Upper lobe of left lung (tissue), 4 donors: ENCODE data around the gene UCK2.
A peak's percentile ranks its signal among the peaks of the same experiment; 100 is the strongest.

Experiments
- CTCF ChIP-seq, 6 experiments: fragments of 450-650 bp in 4 of 6; fragments of 200-600 bp in 2 of 6; sonication (generic) in 2 of 6; IDR thresholded peaks; one replicate each; pipeline ENCODE4 v1.5.1; 2016 to 2019; ENCODE audit warnings: antibody characterized with exemption in 6 of 6
- EP300 ChIP-seq, 4 donors: sonication (generic); formaldehyde crosslinking; IDR thresholded peaks; one replicate each; pipeline ENCODE4 v1.5.1; 2017; ENCODE audit warnings: antibody characterized with exemption in 4 of 4, control low read depth in 2 of 4
- POLR2A ChIP-seq, 4 donors: fragments of 450-650 bp; IDR thresholded peaks; one replicate each; pipeline ENCODE4 v1.5.1; 2016 to 2017; ENCODE audit warnings: antibody characterized with exemption in 4 of 4, mild to moderate bottlenecking in 2 of 4
- POLR2AphosphoS5 ChIP-seq, 2 donors: sonication (generic); formaldehyde crosslinking; IDR thresholded peaks; one replicate each; pipeline ENCODE4 v1.5.1; 2017; ENCODE audit warnings: antibody characterized with exemption in 2 of 2

DNA sequence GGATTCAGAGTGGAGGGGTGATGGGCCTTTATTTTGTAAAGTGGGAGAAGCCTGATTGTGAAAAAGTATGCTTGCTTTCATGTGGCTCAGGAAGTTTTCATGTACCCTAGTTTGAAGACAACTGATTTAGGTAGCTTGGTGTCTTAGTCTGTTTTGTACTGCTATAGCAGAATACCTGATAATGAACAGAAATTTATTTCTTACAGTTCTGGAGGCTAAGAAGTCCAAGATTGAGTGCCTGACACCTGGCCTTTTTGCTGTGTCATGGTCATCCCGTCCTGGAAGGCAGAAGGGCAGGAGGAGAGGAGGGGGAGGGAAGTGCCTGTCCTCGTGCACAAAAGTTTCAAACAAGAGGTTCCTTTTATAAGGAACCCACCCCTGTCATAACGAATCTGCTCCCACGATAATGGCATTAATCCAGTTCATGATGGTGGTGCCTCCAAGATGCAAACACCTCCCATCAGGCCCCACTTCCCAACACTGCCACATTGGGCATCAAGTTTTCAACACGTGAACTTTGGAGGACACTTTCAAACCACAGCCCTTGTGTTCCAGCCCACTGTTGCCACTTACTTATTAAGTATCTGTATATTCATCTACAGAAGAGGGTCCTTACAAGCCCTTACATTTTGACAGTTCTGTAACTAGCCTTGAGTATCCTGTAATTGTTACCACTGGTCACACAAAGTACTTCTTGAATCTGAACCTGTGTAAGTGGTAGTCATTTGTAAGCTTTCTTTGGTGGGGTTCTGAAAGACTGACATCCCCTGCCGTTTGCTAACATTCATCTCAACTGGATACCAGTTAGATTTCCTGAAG lies 9.5 kb downstream of the UCK2 start:
- TF ChIP-seq CTCF (IDR thresholded peaks at IDR 0.05) (no peak), POLR2AphosphoS5 (IDR thresholded peaks at IDR 0.05) (peak in 1 of 2 donors; percentile 26), POLR2A (IDR thresholded peaks at IDR 0.05) (no peak), EP300 (IDR thresholded peaks at IDR 0.05) (peak in 1 of 4 donors; percentile 33)
